Measurements from ENCODE around the gene MINDY4. TPM values are rescaled to one million over a fixed set of nuclear protein-coding genes. Genes with fewer than 3 reads are reported as not detected.
"Not testable (repeated sequence)": the region's sequence is repeated elsewhere in the genome, so short reads cannot be mapped to it uniquely, and the experiment has no call there.

MINDY4 gene
- total RNA-seq, 1 donor from 2014 or later: 15.6 TPM

GRCh38 chr7:30796105-30796869 lies 25.1 kb downstream of the MINDY4 start:
- intact Hi-C loops (cut with DNase I): loop anchor here (10.0 kb wide), 1 partner anchor 179 kb away; no protein-coding TSS in a partner anchor
- DNase-seq (ENCODE audit: low spot score) (no peak), ATAC-seq (peak; percentile 31)

DNA sequence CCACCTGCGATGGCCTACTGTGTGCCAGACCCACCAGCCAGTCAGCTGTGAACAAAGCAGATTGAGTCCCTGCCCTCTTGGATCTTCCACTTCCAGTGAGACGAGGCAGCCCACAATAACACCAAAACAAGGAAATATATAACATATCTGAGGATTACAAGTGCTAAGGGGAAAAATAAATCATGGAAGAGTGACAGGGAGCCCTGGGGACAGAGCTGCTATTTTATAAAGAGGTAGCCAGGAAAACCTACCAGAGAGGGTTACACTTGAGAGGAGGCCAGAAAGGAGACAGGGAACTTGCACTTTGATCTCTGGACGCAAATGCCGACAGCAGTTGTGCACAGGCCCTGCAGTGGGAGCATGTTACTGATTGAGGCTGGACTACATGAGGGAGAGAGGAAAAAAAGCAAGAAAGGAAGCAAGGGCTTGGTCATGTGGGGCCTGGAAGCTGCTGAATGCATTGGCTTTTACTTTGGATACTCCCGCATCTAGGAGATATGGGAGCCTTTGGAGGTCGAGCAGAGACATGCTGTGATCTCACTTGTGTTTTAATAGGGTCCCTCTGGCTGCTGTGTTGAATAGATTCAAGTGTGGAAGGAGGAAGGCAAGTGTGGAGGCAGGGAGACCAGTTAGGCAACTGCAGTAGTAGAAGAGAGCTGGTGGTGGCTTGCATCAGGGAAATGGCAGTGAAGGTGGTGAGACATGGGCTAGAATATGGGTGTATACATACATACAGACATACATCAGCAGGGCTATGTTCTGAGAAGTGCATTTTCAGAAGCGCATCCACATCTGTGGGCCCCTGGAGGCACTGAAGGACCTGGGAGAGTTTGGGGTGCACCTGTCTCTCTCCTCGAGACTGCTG lies 26.2 kb downstream of the MINDY4 start:
- no peak for DNase-seq (ENCODE audit: low spot score)
- ATAC-seq: no peak
- intact Hi-C loops (cut with DNase I): loop anchor here (10.0 kb wide), 1 partner anchor 177 kb away; no protein-coding TSS in a partner anchor

DNA sequence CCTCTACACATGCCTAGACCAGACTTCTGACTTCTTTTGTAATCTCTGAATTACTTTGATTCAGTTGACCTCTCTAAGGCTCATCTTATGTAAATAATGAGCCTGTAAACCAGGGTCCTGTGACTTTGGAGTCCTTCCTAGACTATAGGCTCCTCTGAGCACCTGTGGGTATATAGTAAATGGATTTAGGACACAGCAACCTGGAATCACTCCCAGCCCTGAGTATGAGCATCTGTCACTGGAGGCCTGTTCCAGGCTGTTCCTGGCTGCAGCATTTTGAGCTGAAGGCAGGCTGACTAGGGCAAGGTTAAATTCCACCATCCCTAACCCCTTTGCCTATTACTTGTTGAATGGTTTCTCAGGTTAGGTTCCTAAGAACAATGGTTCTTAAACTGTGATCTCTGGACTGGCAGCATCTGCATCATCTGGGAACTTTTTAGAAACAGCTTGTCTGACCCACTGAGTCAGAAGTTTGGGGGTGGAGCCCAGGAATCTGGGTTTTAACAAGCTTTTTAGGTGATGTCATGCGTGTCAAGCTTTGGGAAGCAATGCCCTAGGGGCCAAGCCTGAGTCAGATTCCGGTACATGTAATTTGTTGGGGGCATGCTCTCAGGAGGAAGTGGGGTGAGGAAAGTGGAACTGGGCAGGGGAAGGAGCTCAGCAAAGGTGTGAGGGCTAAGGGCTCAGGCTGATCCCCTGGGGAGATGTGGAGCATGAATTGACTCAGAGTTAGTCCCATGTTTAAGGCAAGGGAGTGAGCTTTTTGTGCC lies 28.2 kb downstream of the MINDY4 start:
- peak; percentile 71 for DNase-seq (ENCODE audit: low spot score)
- ATAC-seq: peak; percentile 60
- intact Hi-C loops (cut with DNase I): loop anchor here (10.0 kb wide), 1 partner anchor 175 kb away; no protein-coding TSS in a partner anchor

DNA sequence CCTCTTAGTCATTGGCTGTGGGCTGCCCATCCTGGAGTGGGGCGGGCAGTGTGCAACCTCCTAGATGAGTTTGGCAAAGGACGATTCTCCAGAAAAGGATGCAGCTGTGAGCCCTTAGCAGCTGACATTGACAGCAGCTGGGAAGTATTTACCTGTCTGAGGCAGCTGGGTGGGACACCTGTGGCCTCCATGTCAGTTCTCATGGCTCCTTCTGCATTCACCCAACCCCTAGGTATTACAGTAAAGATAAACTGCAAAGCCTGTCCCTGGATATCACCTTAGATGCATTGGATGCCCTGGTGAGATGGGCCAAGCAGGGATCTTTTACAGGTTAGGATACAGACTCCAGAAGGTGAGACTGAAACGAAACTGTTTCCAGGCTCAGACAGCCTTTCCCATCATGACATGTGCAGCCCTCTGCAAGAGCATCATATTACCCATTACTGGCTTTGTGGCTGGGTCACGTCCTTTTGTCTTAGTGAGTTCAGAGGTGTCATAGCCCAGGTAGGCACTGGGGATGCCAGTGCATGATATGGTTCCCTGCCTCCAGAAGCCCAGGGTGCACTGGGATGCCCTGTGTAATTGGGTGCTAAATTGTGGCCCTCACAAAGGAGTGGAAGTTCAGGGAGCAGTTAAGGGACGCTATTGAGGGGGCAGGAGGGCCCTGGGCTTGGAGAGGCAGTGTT lies 28.9 kb downstream of the MINDY4 start:
- ATAC-seq (peak; percentile 3), DNase-seq (ENCODE audit: low spot score) (no peak)
- intact Hi-C loops (cut with DNase I): loop anchor here (10.0 kb wide), 1 partner anchor 175 kb away; no protein-coding TSS in a partner anchor

- peak; percentile 74 for DNase-seq (ENCODE audit: low spot score)
- ATAC-seq: peak; percentile 82
- intact Hi-C loops (cut with DNase I): no loop called here
Observed at GRCh38 chr7:30800785-30801252, 29.6 kb downstream of the MINDY4 start.

DNA sequence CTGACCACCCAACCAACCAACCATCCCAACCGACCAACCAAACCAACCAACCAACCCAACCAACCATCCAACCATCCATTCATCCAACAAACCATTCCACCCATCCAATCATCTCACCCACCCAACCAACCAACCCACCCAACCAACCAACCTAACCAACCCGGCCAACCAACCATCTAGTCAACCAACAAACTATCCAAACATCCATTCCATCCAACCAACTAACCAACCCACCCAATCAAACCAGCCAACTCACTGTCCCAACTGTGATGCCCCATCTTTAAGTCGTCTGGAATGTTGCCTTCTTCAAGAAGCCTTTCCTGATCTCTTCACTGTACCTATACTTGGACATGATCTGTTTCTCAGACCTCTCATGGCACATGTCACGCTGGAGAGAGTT lies 31.6 kb downstream of the MINDY4 start:
- intact Hi-C loops (cut with DNase I): no loop called here
- ATAC-seq (no peak), DNase-seq (ENCODE audit: low spot score) (no peak)

DNA sequence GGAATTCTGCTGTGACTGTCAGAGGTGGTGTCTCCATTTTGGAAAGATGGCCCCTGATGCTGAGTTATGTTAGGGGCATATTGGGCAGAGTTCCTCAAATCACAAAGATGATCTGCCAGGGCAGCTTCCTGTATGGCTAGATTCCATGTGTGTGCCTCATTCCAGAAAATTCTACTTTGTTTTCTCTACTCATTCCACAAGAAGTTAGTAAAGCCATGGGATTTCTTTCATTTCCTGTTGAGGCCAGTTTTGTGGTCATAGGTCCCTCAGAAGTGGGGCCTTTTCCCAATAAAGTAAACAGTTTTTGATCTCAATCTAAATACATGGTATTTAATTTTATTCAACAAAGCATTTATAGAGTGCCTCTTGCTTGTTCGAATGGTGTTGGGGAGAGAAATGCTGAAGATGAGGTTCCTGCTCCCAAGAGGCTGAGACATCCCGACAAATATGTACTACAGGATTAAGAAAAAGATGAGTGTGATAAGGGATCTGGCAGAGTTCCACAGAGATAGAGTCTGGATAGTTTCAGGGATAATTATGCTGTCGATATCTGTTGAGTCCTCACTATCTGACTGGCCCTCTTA lies 33.0 kb downstream of the MINDY4 start:
- DNase-seq (ENCODE audit: low spot score): no peak
- intact Hi-C loops (cut with DNase I): no loop called here
- no peak for ATAC-seq

- ATAC-seq: peak; percentile 63
- intact Hi-C loops (cut with DNase I): no loop called here
Observed at GRCh38 chr7:30805081-30805691, 34.0 kb downstream of the MINDY4 start.

DNA sequence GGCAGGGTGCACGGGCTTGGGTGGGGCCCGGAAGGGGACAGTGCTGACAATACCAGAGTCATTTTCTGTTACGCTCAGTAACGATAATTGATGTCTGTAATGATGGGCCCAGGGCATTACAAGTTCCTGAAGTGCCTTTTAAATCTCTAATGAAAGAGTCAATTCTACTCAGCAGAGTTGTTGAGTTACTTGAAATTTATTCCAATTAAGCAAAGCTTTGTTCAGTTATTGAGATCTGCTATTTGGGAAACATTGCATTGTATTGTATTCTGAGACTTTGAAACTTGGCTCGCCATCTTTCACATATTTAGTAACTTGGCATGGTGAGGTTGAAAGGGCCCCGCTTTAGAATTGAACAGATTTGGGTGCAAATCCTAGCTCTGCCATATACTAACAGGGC lies 34.7 kb downstream of the MINDY4 start:
- DNase-seq (ENCODE audit: low spot score) (no peak), ATAC-seq (no peak)
- intact Hi-C loops (cut with DNase I): no loop called here

More at GRCh38 chr7:30805081-30805691, 34.0 kb downstream of the MINDY4 start:
- DNase-seq (ENCODE audit: low spot score): no peak

DNA sequence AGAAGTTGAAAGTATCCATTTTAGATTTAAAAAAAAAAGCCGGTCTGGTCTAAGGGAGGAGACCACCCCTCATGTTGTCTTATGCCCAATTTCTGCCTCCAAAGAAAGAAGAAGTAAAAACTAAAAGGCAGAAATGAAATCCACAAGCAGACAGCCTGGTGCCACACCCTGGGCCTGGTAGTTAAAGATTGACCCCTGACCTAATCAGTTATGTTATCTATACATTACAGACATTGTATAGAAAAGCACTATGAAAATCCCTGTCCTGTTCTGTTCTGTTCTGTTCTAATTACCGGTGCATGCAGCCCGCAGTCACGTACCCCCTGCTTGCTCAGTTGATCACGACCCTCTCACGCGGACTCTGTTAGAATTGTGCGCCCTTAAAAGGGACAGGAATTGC lies 36.3 kb downstream of the MINDY4 start:
- ATAC-seq; DNase-seq (ENCODE audit: low spot score); intact Hi-C loops (cut with DNase I): not testable (repeated sequence)

DNA sequence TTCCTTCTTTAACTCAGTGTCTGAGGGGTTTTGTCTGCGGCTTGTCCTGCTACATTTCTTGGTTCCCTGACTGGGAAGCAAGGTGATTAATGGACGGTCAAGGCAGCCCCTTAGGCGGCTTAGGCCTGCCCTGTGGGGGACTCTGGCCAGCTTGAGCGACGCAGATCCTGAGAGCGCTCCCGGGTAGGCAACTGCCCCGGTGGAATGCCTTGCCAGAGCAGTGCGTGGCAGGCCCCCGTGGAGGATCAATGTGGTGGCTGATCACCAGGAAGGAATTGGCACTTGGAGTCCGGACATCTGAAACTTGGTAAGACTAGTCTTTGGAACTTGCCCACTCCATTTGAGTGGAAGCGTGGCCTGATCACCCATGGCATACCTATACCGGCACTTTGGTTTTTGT lies 36.7 kb downstream of the MINDY4 start:
- intact Hi-C loops (cut with DNase I); DNase-seq (ENCODE audit: low spot score); ATAC-seq: not testable (repeated sequence)

DNA sequence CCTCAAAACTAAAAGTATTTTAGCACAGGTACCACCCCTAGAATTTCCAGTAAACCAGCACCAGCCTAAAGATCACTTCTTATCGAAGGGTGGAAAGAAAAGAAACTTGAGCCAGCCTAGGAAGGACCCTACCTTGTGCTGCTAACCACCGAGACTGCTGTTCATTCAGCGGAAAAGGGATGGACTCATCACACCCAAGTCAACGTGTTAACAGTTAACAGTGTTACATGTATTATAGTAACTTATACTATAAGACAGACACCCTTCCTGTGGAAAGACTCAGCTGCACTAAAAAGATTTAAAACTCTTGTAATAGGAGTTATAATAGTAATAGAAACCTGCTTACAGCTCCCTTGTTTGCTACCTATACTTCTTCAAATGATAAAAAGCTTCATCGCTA lies 39.8 kb downstream of the MINDY4 start:
- ATAC-seq (no peak), DNase-seq (ENCODE audit: low spot score) (no peak)
- intact Hi-C loops (cut with DNase I): no loop called here

DNA sequence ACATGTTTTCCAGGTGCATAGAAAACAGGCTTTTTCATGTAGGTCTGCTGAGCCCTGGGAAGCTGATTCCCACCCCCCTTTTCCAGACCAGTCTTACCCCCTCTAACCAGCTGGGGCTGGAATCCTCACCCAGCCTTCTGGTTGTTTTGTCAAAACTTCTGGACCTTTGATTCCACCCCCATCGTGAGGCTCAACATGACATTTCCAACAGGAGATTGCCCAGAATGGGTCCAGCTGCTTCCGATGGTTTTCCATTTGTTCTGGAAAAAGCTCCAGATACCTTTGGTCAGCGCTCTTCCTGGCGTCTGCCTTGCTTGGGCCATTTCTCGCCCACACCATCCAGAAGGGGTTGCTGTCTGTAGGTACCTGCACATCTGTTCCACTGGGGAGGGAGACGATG lies 41.5 kb downstream of the MINDY4 start:
- intact Hi-C loops (cut with DNase I): no loop called here
- no peak for ATAC-seq
- DNase-seq (ENCODE audit: low spot score): no peak

DNA sequence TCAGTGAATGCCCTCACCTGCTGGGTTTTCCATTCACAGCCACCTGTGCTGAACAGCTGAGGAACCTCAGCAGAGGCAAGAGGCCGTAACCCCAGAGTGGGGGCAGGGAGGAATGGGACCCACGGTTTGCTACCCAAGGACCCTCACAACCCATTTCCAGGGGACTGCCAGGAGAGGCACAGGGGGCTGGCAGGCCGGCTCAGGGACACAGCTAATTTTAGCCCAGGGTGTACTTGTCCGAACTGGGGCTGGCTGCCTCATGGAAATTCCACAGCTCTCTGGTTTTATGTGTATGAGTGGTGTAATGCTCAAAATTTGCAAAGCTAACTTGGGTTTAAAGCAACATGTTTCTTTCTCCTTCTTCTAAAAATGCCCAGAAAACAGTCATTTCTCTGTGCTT lies 42.2 kb downstream of the MINDY4 start:
- no peak for DNase-seq (ENCODE audit: low spot score)
- ATAC-seq: peak; percentile 29
- intact Hi-C loops (cut with DNase I): no loop called here

DNA sequence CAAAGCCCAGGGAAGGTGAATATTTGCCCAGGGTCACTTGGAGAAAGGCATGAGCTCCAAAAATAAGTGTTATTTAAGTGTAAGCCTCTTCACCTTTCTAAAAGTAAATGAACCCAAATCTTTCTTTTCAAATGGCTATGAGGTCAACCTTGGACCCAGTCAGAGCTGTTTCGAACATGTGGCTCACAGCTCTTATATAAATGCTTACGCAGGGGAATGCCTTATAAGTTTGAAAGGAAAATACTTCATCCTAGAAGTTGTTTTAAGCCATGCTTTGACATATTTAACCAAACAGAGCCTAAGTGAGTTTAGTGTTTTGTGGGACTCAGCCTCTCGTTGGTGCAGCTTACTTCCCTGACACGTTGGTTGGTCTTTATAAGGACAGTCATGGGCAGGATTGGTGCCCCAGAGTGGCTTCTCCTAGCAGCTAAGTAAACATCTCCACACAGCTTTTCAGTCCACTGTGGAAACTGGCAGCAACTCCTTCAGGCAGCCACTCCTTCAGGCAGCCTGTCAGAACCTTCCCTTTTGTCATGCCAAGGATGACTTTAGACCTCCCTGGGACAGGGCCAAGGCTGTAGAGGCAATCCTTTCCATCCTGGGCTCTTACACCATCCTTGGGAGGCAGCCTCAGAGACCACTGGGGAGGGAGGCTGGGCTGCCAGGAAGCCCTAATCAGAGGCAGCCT lies 43.6 kb downstream of the MINDY4 start:
- intact Hi-C loops (cut with DNase I): no loop called here
- DNase-seq (ENCODE audit: low spot score) (peak; percentile 72), ATAC-seq (peak; percentile 84)

GRCh38 chr7:30815388-30815854 lies 44.2 kb downstream of the MINDY4 start:
- DNase-seq (ENCODE audit: low spot score): no peak
- peak; percentile 61 for ATAC-seq
- intact Hi-C loops (cut with DNase I): no loop called here
